Erythroblast (primary cell): Measurements from ENCODE around the gene UNC5A.

ENCODE experiments used
- DNase-seq, 2 experiments: peaks; one replicate each; lab custom pipeline; 2025; lab: John Stamatoyannopoulos, UW
- GATA1 ChIP-seq: IDR thresholded peaks from 2 replicates; pipeline ENCODE4 v1.6.1; 2011; ENCODE audit warnings: low read depth, mild to moderate bottlenecking, control low read depth, low read length, moderate library complexity
- POLR2A ChIP-seq: IDR thresholded peaks from 2 replicates; pipeline ENCODE4 v1.6.1; 2011; ENCODE audit warnings: mild to moderate bottlenecking, low read length

Gene UNC5A

DNA sequence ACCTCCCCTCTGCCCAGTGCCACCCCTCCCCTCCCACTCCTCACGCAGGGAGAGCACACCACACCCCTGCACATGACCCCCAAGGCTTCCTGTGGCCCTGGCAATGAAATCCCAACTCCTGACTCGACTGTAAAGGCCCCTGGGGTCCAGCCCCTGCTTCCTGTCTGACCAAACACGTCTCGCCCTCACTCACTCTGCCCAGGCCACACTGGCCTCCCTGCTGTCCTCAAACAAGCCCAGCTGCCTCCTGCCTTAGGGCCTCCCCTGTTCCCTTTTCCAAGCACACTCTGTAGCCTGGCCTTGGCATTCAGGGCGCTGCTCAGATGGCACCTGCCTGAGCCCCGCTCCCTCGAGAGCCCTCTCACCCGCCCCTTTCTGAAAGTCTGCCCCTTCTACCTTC, 46.4 kb downstream of the UNC5A start:
- TF ChIP-seq POLR2A (no peak), GATA1 (no peak)

DNA sequence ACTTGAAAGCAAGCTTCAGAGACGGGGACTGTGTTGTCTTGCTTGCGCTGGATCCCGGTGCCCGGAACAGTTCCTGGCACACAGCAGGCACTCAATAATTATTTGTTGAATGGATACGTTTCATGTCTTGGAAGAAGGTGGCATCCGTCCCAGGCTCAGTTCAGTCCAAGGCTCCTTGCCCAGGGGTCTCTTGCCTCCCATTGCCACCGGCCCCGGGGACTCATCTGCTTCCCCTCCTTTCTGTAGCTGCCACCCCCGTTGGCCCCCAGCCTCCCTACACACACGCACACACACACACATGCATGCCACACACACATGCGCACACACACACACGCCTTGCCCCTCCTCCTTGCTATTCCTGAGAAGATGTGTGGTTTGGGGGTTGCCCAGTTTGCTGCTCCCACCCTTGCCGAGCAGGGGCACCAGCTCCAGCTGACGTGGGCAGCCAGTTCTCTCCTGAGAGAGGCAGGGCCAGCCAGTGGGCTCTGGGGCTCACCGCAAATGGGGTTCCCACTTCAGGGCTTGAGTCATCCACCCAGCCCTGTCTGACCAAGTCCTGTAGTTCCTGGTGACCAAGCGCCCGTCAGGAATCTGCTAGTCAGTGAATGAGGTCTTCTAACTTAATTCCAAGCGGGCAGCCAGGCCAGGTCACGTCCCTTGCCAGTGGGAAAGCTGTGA, 47.0 kb downstream of the UNC5A start:
- TF ChIP-seq POLR2A (no peak), GATA1 (no peak)

More for the DNA sequence above, 46.4 kb downstream of the UNC5A start:
- DNase-seq, result no peak

DNA sequence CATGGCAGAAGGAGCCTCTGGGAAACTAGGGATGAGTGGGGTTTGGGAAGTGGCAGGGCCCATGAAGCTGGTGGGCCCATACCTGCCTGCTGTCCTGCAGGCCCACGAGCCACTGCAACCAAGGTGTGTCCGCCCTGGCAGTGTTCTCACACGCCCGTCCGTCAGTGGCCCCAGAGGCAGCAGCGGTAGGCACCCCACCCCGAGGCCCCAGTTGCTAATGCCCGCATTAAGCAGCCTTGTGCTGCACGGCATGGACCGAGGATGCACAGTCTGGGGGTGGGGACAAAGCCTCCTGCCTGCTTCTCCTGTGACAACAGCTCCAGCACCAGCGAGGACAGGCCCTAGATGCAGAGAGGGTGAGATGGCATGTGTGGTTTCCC, 47.5 kb downstream of the UNC5A start:
- TF ChIP-seq GATA1 (no peak), POLR2A (no peak)
- DNase-seq, result no peak

More for the DNA sequence above, 47.0 kb downstream of the UNC5A start:
- DNase-seq, result no peak

DNA sequence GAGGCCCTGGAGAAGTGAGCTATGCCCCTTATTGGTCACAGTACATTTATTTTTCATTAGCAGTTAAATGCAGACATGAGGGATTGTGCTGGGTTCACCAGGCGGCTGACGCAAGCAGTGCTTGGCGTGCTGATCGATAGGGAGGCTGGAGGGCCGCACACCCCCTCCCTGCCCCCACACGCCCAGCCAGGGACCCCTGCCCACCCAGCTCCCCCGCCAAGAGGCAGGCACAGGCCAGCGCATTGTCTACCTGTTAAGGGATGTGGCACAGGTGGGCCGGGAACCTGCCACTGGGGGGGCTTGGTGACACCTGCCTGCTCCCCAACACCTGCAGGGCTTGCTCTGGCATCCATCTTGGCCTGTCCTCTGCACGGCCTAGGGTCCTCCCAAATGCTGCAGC, 49.6 kb downstream of the UNC5A start:
- no peak for TF ChIP-seq POLR2A
- no peak for DNase-seq

DNA sequence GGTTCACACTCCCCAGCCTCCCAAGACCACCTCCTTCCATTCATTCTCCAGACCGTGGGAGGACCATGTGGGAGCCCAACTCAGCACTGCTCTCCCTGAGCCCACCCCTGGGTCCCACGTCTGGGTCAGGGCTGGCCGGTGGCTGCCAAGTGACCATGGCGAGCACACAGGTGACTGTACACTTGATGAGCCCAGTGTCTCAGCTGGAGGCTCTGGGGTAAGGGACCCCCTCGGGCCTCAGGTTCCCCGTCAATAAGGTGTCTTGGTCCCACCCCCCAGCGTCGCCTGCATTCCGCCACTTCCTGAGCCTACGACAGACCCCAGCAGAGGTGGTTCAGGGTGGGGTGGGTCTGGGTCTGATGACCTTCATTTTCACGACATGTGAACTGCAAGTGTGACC, 50.0 kb downstream of the UNC5A start:
- no peak for TF ChIP-seq POLR2A
- no peak for TF ChIP-seq GATA1
- DNase-seq, result no peak

DNA sequence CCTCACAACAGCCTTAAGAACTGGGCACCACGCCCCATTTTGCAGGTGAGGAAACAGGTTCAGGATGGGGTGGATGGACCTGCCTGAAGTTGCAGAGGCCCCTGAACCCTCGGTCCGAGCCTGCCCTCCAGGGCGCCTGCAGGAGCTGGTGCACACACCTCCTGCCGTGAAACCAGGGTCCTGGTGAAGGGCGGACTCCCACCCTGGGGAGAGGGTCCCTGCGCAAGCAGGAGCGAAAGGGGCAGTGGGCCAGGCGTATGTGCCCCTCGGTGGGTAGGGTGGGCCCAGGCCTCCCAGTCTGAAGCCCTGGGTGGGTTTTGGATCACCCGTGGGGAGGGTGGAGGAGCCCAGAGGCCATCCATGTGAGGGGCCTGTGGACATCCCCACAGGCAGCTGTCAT, 50.9 kb downstream of the UNC5A start:
- no peak for TF ChIP-seq POLR2A
- no peak for TF ChIP-seq GATA1
- DNase-seq, result no peak

DNA sequence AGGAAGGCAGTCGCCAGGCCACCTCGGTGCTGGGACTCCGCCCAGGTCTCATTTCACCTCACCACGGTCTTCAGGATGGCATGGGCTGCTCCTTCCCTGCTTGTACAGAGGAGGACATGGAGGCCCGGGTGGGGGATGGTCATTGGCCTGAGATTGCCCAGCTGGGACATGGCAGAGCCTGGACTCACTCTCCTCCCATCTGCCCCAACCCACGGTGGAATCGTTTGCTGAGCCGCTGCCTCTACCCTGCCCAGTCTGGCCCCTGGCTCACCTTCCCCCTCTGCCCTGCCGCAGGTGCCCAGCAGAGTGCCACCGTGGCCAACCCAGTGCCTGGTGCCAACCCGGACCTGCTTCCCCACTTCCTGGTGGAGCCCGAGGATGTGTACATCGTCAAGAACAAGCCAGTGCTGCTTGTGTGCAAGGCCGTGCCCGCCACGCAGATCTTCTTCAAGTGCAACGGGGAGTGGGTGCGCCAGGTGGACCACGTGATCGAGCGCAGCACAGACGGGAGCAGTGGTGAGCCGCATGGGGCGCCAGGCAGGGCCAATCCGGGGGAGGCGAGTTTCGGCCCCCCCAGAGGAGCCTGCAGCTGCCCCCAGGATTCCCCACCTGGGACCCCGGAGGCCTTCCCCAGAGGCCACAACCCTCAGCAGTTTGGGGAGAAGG, 52.1 kb downstream of the UNC5A start:
- no peak for DNase-seq
- TF ChIP-seq POLR2A, result no peak

DNA sequence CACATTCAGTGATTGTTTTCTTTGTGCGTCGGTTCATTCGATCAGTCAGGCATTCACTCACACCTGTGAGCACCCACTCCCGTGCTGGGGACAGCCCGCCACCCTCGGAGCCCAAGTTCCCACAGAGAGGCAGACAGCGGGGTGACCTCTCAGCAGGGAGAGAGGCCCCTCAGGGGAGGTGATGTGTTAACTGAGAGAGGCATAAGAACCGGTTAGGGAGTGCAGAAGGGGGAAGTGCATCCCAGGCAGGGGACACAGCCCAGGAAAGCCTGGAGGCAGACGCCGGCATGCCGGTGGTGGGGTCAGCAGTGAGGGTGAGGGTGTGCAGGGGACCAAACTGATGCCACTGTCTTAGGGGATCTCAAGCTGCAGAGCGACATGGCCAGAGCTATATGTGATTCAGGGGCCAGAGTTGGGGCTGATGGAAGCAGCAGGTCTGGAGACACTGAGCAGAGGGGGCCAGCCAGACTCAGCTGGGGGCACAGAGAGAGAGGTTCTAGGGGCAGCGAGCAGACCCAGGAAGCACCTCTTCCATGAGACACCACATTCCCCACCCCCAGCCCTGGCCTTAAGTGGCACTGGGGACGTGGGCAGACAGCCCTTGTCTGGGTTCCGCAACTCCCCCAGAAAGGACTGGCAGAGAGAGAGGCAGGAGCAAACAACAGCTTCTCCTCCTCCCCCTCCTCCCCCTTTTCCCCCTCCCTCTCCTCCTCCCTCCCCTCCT, 52.8 kb downstream of the UNC5A start:
- DNase-seq, result no peak
- TF ChIP-seq GATA1, result no peak

DNA sequence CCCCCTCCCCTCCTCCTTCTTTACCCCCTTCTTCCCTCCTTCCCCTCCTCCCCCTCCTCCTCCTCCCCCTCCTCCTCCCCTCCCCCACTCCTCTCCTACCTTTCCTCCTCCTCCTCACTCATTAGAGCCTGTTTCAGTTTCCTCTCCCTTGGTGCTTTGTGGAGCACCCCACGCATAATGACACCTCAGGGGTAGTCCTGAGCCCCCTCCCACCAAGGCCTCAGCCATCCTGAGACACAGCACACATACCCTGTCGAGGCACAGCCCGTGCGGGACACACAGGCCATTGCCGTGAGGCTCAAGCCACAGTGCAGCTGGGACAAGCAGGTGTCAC, 53.4 kb downstream of the UNC5A start:
- TF ChIP-seq GATA1 (no peak), POLR2A (no peak)
- DNase-seq, result no peak

DNA sequence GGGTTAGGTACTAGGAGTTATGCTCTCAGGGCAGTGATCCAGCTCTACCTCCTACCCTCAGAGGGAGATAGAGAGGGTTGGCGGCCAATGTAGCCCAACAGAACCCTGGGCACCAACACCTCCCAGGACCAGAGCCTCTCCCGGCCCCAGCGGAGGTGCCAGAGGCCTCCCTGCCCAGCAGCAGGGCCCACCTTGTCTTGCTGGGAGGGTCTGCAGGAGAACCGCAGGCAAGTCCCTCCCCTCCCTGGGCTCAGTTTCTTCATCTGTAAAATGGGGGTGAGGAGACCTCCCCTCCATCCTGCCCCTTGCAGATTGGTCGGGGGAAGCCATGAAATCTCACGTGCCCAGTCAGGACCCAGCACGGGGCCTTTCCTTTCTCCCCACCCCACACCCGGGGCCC, 54.4 kb downstream of the UNC5A start:
- TF ChIP-seq POLR2A, result no peak
- TF ChIP-seq GATA1, result no peak
- DNase-seq, result no peak

DNA sequence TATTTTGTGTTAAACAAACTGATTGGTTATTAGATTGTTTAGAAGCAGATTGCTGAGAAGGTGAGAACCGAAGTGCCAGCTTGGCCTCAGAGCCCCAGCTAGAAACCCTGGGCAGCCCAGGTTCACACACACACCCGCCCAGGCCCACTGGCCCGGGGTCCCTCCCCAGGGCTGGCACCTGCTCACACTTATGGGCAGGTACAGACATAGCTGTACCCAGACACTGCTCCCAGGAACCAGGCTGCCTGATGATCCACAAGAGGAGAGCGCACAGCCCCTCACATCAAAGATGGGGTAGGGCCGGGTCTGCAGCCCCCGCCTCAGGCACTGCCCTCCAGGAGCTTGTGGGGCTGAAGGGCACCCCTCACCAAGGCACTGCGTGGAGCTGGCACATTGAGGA, 55.6 kb downstream of the UNC5A start:
- no peak for DNase-seq
- TF ChIP-seq GATA1 (no peak), POLR2A (no peak)

DNA sequence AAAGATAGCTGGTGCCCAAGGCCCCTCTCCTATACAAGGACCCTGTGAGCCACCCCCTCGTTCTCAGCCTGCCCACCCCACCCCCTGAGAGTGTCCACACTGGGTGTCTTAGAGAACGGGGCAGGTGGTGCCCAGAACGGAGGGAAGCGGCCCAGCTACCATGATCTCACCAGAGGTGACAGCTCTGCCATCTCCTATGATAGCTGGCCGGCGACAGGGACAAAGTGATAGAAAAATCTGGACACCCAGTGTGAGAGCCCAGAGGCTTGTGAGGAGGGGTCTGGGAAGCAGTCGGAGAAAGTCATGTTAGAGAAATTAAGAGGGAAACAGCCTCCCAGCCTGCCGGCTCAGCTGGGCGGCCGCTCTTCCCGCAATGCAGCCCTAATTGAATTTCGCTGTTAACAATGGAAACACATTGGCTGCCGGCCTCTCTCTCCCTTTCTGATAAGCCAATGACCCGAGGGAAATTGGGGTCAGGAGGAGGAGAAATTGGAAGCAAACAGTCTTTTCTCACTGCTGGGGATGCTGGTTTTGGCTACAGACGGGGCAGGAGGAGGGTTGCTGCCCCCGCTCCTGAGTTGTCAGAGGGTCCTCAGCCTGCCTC, 56.5 kb downstream of the UNC5A start:
- TF ChIP-seq GATA1 (no peak), POLR2A (no peak)

DNA sequence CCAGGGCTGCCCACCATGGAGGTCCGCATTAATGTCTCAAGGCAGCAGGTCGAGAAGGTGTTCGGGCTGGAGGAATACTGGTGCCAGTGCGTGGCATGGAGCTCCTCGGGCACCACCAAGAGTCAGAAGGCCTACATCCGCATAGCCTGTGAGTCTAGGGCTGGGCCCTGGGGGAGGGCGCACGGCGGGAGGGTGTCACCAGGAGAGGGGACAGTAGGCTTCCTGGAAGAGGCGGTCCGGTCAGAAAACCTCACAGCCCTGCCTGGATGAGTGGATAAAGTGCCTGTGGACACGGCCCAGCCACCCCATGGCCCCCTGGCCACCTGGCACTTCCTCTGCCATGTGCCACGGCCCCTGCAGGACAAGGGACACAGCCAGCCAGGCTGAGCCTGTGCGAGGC, 57.8 kb downstream of the UNC5A start:
- TF ChIP-seq POLR2A (no peak), GATA1 (no peak)

More for the DNA sequence above, 56.5 kb downstream of the UNC5A start:
- no peak for DNase-seq

DNA sequence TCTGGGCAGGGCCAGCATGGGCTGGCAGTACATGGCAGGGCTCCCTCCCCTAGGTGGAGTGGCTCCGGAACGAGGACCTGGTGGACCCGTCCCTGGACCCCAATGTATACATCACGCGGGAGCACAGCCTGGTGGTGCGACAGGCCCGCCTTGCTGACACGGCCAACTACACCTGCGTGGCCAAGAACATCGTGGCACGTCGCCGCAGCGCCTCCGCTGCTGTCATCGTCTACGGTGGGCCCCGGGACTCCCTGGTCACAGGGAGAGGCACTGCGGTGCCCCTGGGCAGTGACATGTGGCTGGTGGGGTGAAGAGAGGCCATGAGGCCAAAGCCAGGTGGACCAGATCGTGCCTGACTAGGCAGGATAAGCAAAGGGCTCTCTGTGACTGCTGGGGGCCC, 58.4 kb downstream of the UNC5A start:
- DNase-seq, result no peak
- TF ChIP-seq GATA1, result no peak
- TF ChIP-seq POLR2A, result no peak

More for the DNA sequence above, 57.8 kb downstream of the UNC5A start:
- no peak for DNase-seq
